Karpas-422 (cell line): ENCODE data around the gene SMU1. TPM values are rescaled to one million over a fixed set of nuclear protein-coding genes. Genes with fewer than 3 reads are reported as not detected.
"Not testable (repeated sequence)": the region's sequence is repeated elsewhere in the genome, so short reads cannot be mapped to it uniquely, and the experiment has no call there.

Experiments
- DNase-seq: peaks from one replicate; pipeline ENCODE4 v3.0.0-alpha.2; 2015
- H2AFZ ChIP-seq: fragments of 200-600 bp; sonication (generic); 2 replicates; pipeline ENCODE4 v1.6.1; 2014; ENCODE audit warnings: antibody characterized with exemption, low read length, mixed read lengths
- H3K27ac ChIP-seq: fragments of 200-600 bp; sonication (generic); 2 replicates; pipeline ENCODE4 v1.5.1; 2014; ENCODE audit warnings: mild to moderate bottlenecking, low read length, moderate library complexity
- H3K27me3 ChIP-seq: fragments of 200-600 bp; sonication (generic); 2 replicates; pipeline ENCODE4 v1.6.1; 2014; ENCODE audit warnings: low read length, mixed read lengths
- H3K36me3 ChIP-seq: fragments of 200-600 bp; sonication (generic); 2 replicates; pipeline ENCODE4 v1.6.1; 2014; ENCODE audit warnings: low read length, mixed read lengths; ENCODE audit not compliant: insufficient read depth
- H3K4me1 ChIP-seq: fragments of 200-600 bp; sonication (generic); 2 replicates; pipeline ENCODE4 v1.6.1; 2014; ENCODE audit warnings: mild to moderate bottlenecking, low read length, mixed read lengths
- H3K4me2 ChIP-seq: fragments of 200-600 bp; sonication (generic); 2 replicates; pipeline ENCODE4 v1.6.1; 2014; ENCODE audit warnings: low read length, low read depth, mild to moderate bottlenecking; ENCODE audit not compliant: poor library complexity, severe bottlenecking
- H3K4me3 ChIP-seq: fragments of 200-600 bp; sonication (generic); 2 replicates; pipeline ENCODE4 v1.5.1; 2014; ENCODE audit warnings: mild to moderate bottlenecking, antibody characterized with exemption, low read length, mixed read lengths
- H3K79me2 ChIP-seq: fragments of 200-600 bp; sonication (generic); 2 replicates; pipeline ENCODE4 v1.6.1; 2014; ENCODE audit warnings: mild to moderate bottlenecking, low read length, mixed read lengths
- H3K9ac ChIP-seq: fragments of 200-600 bp; sonication (generic); 2 replicates; pipeline ENCODE4 v1.6.0; 2014; ENCODE audit warnings: low read length
- H3K9me2 ChIP-seq: fragments of 200-600 bp; sonication (generic), shearing (Covaris generic); replicated peaks from 2 replicates; pipeline ENCODE4 v1.6.0; 2014; ENCODE audit warnings: mild to moderate bottlenecking, low read length, moderate library complexity; ENCODE audit not compliant: insufficient read depth
- H3K9me3 ChIP-seq: fragments of 300-700, 200-600 bp; sonication (generic); 2 replicates; pipeline ENCODE4 v1.6.1; 2014; ENCODE audit warnings: low read length, mixed read lengths
- H4K20me1 ChIP-seq: fragments of 200-600 bp; sonication (generic); 2 replicates; pipeline ENCODE4 v1.6.1; 2014; ENCODE audit warnings: mild to moderate bottlenecking, antibody characterized with exemption, low read length, low read depth; ENCODE audit not compliant: insufficient read depth
- total RNA-seq: library from RNA; depleted of rRNA; stranded (reverse); fragments of >200 nt; shearing (Covaris generic); gene quantifications from 2 replicates; pipeline ENCODE4 v1.2.3, GENCODE V29; 2014; ENCODE audit warnings: low replicate concordance; rRNA removed

Gene SMU1
- total RNA-seq, 1 experiment from 2014 or later, result 18.4 TPM

DNA sequence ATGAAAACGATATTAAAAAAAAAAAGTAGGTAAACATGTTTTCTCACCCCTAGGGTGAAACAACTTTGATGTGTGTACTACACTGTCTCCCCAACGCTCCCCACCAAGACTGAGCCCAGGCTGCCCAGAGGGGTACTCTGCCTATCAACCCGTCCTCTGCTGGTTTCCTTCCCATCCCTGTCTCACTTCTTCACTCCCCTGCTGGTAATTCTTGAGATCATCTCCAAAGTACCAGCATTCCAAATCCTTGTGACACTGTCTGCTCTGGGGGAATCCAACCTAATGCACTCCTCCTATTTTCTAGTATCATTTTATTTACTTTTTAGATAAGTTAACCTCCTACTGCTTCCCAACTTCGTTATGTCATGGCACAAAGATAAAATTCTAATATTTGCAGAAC, 68.7 kb downstream of the SMU1 start:
- Histone ChIP-seq H3K79me2 (peaks cover 22% of the 10 kb centered on the region), H3K27ac (no peak overlapping the region), H3K27me3 (no peaks in the 10 kb centered on the region), H3K4me2 (no peak overlapping the region), H2AFZ (no peak overlapping the region), H3K9ac (no peak overlapping the region), H3K9me2 (no peaks in the 10 kb centered on the region), H3K9me3 (no peaks in the 10 kb centered on the region), H3K36me3 (no peaks in the 10 kb centered on the region), H4K20me1 (no peaks in the 10 kb centered on the region), H3K4me1 (peaks cover 2% of the 10 kb centered on the region), H3K4me3 (no peak overlapping the region)
- DNase-seq, result no peak

DNA sequence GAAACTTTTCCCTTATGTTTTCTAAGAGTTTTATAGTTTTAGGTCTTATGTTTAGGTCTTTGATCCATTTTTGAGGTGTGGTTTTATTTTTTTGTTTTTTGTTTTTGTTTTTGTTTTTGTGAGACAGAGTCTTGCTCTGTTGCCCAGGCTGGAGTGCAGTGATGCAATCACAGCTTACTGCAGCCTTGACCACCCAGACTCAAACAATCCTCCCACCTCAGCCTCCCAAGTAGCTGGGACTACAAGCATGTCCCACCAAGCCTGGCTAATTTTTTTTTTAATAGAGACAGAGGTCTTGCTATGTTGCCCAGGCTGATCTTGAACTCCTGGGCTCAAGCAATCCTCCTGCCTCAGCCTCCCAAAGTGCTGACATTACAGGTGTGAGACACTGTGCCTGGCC, 71.1 kb downstream of the SMU1 start:
- not testable (repeated sequence) for H3K9ac ChIP-seq, H4K20me1 ChIP-seq, H2AFZ ChIP-seq, H3K9me2 ChIP-seq, H3K27ac ChIP-seq, H3K4me2 ChIP-seq, DNase-seq, H3K4me3 ChIP-seq, H3K9me3 ChIP-seq, H3K36me3 ChIP-seq, H3K27me3 ChIP-seq
- peaks cover 34% of the 10 kb centered on the region for H3K79me2 ChIP-seq
- peaks cover 12% of the 10 kb centered on the region for H3K4me1 ChIP-seq

DNA sequence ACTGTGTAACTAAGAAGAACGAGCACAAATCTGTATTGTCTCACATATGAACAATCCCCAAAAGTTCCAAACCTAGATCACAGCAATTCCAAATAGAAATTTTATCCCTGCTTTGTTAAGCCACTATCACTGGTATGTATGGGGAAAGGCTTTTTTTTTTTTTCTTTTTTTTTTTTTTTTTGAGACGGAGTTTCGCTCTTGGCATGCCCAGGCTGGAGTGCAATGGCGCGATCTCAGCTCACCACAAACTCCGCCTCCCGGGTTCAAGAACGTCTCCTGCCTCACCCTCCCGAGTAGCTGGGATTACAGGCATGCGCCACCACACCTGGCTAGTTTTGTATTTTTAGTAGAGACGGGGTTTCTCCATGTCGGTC, 75.8 kb downstream of the SMU1 start:
- peak; percentile 64 for DNase-seq
- Histone ChIP-seq H3K4me3 (peak overlapping the region; percentile 73), H3K79me2 (peaks cover 67% of the 10 kb centered on the region), H3K36me3 (peaks cover 19% of the 10 kb centered on the region), H3K4me1 (peaks cover 18% of the 10 kb centered on the region), H3K4me2 (peak overlapping the region; percentile 71), H3K9ac (peak overlapping the region; percentile 78)
- not testable (repeated sequence) for H3K27me3 ChIP-seq, H3K9me3 ChIP-seq, H3K9me2 ChIP-seq, H2AFZ ChIP-seq, H3K27ac ChIP-seq, H4K20me1 ChIP-seq

DNA sequence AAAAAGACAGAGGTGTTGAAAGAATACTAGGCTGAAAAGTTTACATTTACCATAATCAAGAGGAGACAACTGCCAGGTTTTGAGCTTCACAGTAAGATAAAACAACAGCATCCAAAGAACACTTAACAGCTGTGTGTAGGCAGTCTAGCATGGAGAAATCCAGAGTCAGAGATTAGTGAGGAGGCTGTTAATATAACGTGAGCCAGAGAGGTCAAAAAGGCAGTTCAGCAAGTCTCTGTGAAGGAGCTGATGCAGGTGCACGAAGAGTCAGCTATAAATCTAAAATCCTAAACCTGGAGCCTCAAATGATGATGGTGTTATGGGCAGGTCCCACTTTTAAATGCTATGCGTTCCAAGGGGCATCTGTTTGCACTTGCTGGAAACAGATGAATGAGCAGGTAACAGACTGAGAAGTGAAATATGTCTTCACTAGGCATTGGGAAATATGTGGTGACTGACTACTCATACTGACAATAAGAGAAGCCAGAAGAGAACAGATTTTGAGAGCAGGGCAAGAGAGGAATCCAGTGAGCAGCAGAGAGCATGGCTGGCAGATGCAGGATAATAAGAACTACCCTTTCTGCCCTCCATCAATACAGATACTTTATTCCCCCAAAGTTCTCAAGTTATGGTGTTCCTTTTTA, 83.8 kb downstream of the SMU1 start:
- no peak overlapping the region for H3K4me2 ChIP-seq
- no peaks in the 10 kb centered on the region for H4K20me1 ChIP-seq
- H3K9me2 ChIP-seq, result no peaks in the 10 kb centered on the region
- no peak overlapping the region for H3K9ac ChIP-seq
- H2AFZ ChIP-seq, result no peak overlapping the region
- H3K27me3 ChIP-seq, result no peaks in the 10 kb centered on the region
- no peak for DNase-seq
- H3K36me3 ChIP-seq, result peaks cover 20% of the 10 kb centered on the region
- no peak overlapping the region for H3K27ac ChIP-seq
- peaks cover 84% of the 10 kb centered on the region for H3K79me2 ChIP-seq
- H3K9me3 ChIP-seq, result no peaks in the 10 kb centered on the region
- H3K4me1 ChIP-seq, result no peaks in the 10 kb centered on the region
- H3K4me3 ChIP-seq, result no peak overlapping the region

DNA sequence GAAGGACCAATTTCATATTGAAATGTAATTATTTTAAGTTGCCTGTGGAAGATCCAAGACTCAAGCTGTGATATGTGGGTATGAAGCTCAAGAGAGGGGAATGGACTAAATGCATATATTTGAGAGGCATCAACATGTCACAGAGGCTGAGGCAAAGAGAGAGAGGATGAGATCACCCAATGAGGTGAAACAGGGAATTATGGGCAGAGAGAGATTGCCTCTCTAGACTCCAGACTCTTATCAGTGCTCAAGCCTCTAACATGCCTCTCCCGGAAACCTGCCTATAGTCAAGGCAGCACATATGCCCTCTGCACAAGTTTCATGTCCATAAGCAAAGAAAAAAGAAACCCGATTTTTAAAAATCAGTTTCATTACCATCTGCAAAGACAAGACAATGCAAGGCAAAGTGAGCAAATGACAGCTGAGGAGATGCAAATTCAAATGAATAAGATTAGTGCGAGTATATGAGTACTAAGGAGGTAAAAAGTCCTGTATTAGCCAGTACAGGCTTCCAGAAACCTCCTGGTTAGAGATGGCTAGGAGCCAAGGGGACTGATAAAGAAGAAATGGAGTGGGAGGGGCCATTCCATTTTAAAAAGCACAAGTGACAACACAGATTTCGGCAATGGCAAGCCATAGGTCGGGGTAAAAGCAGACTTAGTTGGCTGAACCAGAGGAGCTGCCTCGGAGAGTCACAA, 84.4 kb downstream of the SMU1 start:
- no peak overlapping the region for H3K27ac ChIP-seq
- DNase-seq, result no peak
- no peak overlapping the region for H3K9ac ChIP-seq
- no peaks in the 10 kb centered on the region for H3K4me1 ChIP-seq
- no peak overlapping the region for H3K4me2 ChIP-seq
- no peak overlapping the region for H3K4me3 ChIP-seq
- peaks cover 78% of the 10 kb centered on the region for H3K79me2 ChIP-seq
- no peaks in the 10 kb centered on the region for H4K20me1 ChIP-seq
- H3K27me3 ChIP-seq, result no peaks in the 10 kb centered on the region
- H3K36me3 ChIP-seq, result peaks cover 25% of the 10 kb centered on the region
- H2AFZ ChIP-seq, result no peak overlapping the region
- no peaks in the 10 kb centered on the region for H3K9me2 ChIP-seq
- H3K9me3 ChIP-seq, result no peaks in the 10 kb centered on the region

Other genes with a start within 250 kb of the SMU1 start
- gene APTX, start 75.0 kb downstream of the SMU1 start, total RNA-seq, result 41.9 and 42.6 TPM in 2 replicates
- gene DNAJA1, start 51.4 kb downstream of the SMU1 start, total RNA-seq, result 65.7 and 80.4 TPM in 2 replicates
- gene B4GALT1, start 90.7 kb upstream of the SMU1 start, total RNA-seq, result 4.0 and 6.9 TPM in 2 replicates
- gene SPINK4, start 163.5 kb upstream of the SMU1 start, total RNA-seq, result not detected in 2 replicates
- 55.6 and 111 TPM in 2 replicates for gene BAG1, start 188.0 kb upstream of the SMU1 start, total RNA-seq
- gene CHMP5, start 188.4 kb upstream of the SMU1 start, total RNA-seq, result 53.4 and 57.1 TPM in 2 replicates
- 30.7 and 51.4 TPM in 2 replicates for gene NFX1, start 213.8 kb upstream of the SMU1 start, total RNA-seq